Measurements from ENCODE around the gene COL24A1.

DNA sequence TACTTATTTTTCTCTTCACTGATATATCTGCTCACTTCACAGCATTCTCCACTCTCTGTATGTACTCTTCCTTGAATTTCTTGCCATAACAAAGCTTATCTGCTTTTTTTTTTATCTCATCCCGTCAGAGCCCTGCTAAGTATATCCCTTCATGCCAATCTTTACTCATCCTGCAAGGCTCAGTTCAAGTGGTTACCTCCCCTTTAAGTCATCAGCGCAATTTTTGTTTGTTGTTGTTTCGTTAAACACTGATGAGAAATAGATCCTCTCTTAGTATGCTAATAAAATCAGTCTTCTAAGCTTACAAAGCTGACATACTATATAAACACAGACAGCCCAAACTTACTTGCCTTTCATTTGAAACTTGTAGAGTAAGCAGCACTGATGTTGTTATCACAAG is 17.8 kb downstream of the COL24A1 start:
- TF ChIP-seq POLR2AphosphoS5 (IDR thresholded peaks at IDR 0.05; ENCODE audit: borderline replicate concordance, low read depth, low read length) (no peak), EZH2 (IDR thresholded peaks at IDR 0.05) (no peak), FOXP2 (optimal IDR thresholded peaks at IDR 0.05; ENCODE audit: control extremely low read depth, extremely low read length, insufficient read depth) (no peak)
